Measurements from ENCODE around the gene PHYHIPL.

- TF ChIP-seq EZH2 (IDR thresholded peaks at IDR 0.05; ENCODE audit: insufficient read depth, poor library complexity, severe bottlenecking) (no peak), EZH2phosphoT487 (IDR thresholded peaks at IDR 0.05; ENCODE audit: insufficient read depth, low read depth) (no peak)
Observed at GRCh38 chr10:59229441-59229840, 53.0 kb downstream of the PHYHIPL start.
